Measurements from ENCODE around the gene DGKI.

DNA sequence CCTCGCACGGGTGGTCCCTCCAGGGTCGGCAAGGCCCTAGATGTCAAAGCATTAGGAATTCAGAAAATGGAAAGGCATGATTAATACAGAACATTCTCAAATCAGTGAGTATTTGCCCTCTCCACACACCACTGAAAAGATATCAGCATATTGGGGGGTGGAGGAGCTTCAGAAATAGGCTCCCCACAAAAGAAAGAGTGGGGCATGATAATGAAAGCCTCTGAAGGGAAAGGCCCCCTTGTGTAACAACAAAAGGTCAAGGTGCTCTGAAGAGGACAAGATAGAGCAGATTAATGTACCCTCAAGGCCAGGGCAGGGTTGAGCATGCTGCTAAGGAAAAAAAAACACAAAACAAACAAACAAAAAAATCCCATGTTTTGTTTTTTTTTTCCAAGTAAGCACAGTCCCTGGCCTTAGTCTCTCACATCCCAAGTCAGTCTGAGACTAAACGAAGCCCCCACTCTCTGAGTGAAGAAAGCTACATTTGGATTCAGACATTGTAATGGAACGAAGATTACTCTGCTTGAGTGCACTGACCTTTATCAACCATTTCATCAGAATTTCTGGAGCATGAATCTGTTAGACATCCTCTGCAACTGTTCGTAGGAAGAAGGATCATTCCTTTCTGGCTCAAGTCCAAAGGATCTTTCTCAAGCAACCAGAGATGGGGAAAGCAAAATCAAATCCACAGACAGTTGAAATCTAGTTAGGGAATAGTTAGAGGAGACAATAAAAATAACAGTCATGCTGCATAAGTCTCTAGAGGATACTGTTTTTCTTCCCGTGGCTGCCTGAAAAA is 27.4 kb upstream of the DGKI start:
- no peak for TF ChIP-seq SMC3 (IDR thresholded peaks at IDR 0.05)
- TF ChIP-seq EP300 (IDR thresholded peaks at IDR 0.05): no peak
